ENCODE data around the gene MINDY3. TPM values are rescaled to one million over a fixed set of nuclear protein-coding genes. Genes with fewer than 3 reads are reported as not detected.

Gene MINDY3
- total RNA-seq, 1 donor from 2014 or later, result 13.7 TPM

GRCh38 chr10:15793664-15794063 is 66.6 kb downstream of the MINDY3 start:
- Histone ChIP-seq H3K27ac (peak overlapping the region; percentile 85 to 87), H3K4me3 (no peak overlapping the region), H3K4me1 (peaks cover 0 to 44% of the 10 kb centered on the region in 2 donors), H3K36me3 (peaks cover 0 to 2% of the 10 kb centered on the region in 2 donors), H3K27me3 (no peaks in the 10 kb centered on the region), H3K9me3 (no peaks in the 10 kb centered on the region)
- DNase-seq (ENCODE audit: low spot score in 2 of 2), result no peak
- TF ChIP-seq CTCF (IDR thresholded peaks at IDR 0.05), result no peak
- intact Hi-C loops (cut with DNase I), result no loop called here

- Histone ChIP-seq H3K27me3 (no peaks in the 10 kb centered on the region), H3K4me3 (no peak overlapping the region), H3K27ac (peak overlapping the region; percentile 85 to 87), H3K36me3 (peaks cover 0 to 2% of the 10 kb centered on the region in 2 donors), H3K9me3 (no peaks in the 10 kb centered on the region), H3K4me1 (peaks cover 0 to 52% of the 10 kb centered on the region in 2 donors)
- intact Hi-C loops (cut with DNase I), result no loop called here
- no peak for DNase-seq (ENCODE audit: low spot score in 2 of 2)
- TF ChIP-seq CTCF (IDR thresholded peaks at IDR 0.05), result no peak
Observed at GRCh38 chr10:15792777-15793176, 67.5 kb downstream of the MINDY3 start.

- Histone ChIP-seq H3K9me3 (no peaks in the 10 kb centered on the region), H3K27me3 (no peaks in the 10 kb centered on the region), H3K36me3 (peaks cover 0 to 2% of the 10 kb centered on the region in 2 donors), H3K27ac (peak overlapping the region; percentile 85 to 87), H3K4me1 (peaks cover 0 to 60% of the 10 kb centered on the region in 2 donors), H3K4me3 (no peak overlapping the region)
- intact Hi-C loops (cut with DNase I), result no loop called here
- TF ChIP-seq CTCF (IDR thresholded peaks at IDR 0.05), result no peak
- peak in 1 of 2 donors; percentile 66 for DNase-seq (ENCODE audit: low spot score in 2 of 2)
Observed at GRCh38 chr10:15791816-15792524, 68.3 kb downstream of the MINDY3 start.

- Histone ChIP-seq H3K27ac (peak overlapping the region; percentile 85 to 87), H3K9me3 (no peaks in the 10 kb centered on the region), H3K4me1 (peaks cover 5 to 74% of the 10 kb centered on the region in 2 donors), H3K4me3 (no peak overlapping the region), H3K36me3 (no peaks in the 10 kb centered on the region), H3K27me3 (no peaks in the 10 kb centered on the region)
- no peak for DNase-seq (ENCODE audit: low spot score in 2 of 2)
- intact Hi-C loops (cut with DNase I), result loop anchor here (5.0 kb wide), 1 partner anchor 32 kb away; no protein-coding TSS in a partner anchor
- TF ChIP-seq CTCF (IDR thresholded peaks at IDR 0.05), result no peak
Observed at GRCh38 chr10:15789793-15790525, 70.3 kb downstream of the MINDY3 start.

GRCh38 chr10:15787426-15787825 is 72.9 kb downstream of the MINDY3 start:
- Histone ChIP-seq H3K27me3 (no peaks in the 10 kb centered on the region), H3K4me3 (no peak overlapping the region), H3K36me3 (no peaks in the 10 kb centered on the region), H3K4me1 (peaks cover 5 to 73% of the 10 kb centered on the region in 2 donors), H3K27ac (peak overlapping the region; percentile 85 to 87), H3K9me3 (no peaks in the 10 kb centered on the region)
- intact Hi-C loops (cut with DNase I), result loop anchor here (2.0 to 5.0 kb wide), 2 partner anchors 35 to 63 kb away; no protein-coding TSS in a partner anchor
- no peak for TF ChIP-seq CTCF (IDR thresholded peaks at IDR 0.05)
- DNase-seq (ENCODE audit: low spot score in 2 of 2), result no peak

Measured in ascending aorta (tissue), 2 donors.